Transverse colon (tissue), 3 donors: ENCODE measurements around the gene FLVCR1.

Source experiments
- CTCF ChIP-seq, 5 experiments: fragments of 200-600 bp in 3 of 5; fragments of 450-650 bp in 2 of 5; sonication (generic) in 3 of 5; IDR thresholded peaks; 1 replicate in 2 of 5; 2 replicates in 3 of 5; pipeline ENCODE4 v1.5.1; 2016 to 2017; ENCODE audit warnings: antibody characterized with exemption in 5 of 5, inconsistent platforms in 3 of 5, mild to moderate bottlenecking in 2 of 5, moderate library complexity in 1 of 5
- POLR2A ChIP-seq: fragments of 450-650 bp; IDR thresholded peaks from one replicate; pipeline ENCODE4 v1.6.1; 2016; ENCODE audit warnings: antibody characterized with exemption, mild to moderate bottlenecking, moderate library complexity

- no peak for TF ChIP-seq POLR2A
- TF ChIP-seq CTCF (IDR thresholded peaks at IDR 0.05), result no peak
These were observed 33.9 kb upstream of the FLVCR1 start for GRCh38 chr1:212824201-212824600.
